Kidney (tissue), 14 donors: Measurements from ENCODE around the gene C1orf35. TPM values are rescaled to one million over a fixed set of nuclear protein-coding genes. Genes with fewer than 3 reads are reported as not detected.
A peak's percentile ranks its signal among the peaks of the same experiment; 100 is the strongest.

Experiments
- DNase-seq, 5 donors: peaks; one replicate each; pipeline ENCODE4 v3.0.0-alpha.2; 2013 to 2020
- FAIRE-seq: peaks from 2 replicates; lab custom pipeline; 2012; peaks lifted over from hg19 to GRCh38; lab: Jason Lieb, UNC
- H3K27ac ChIP-seq, 2 donors: one replicate each; pipeline ENCODE4 v1.7.0; 2013; ENCODE audit warnings: low read depth in 2 of 2, low read length in 2 of 2, inconsistent platforms in 1 of 2
- H3K27me3 ChIP-seq: one replicate; pipeline ENCODE4 v1.7.1; 2013; ENCODE audit warnings: low read length, inconsistent platforms; ENCODE audit not compliant: control insufficient read depth, insufficient read depth
- H3K36me3 ChIP-seq, 3 donors: one replicate each; pipeline versions ENCODE4 v1.7.0 to v1.7.1; 2013; ENCODE audit warnings: low read length in 3 of 3, control low read depth in 1 of 3, inconsistent platforms in 1 of 3; ENCODE audit not compliant: insufficient read depth in 3 of 3, control insufficient read depth in 2 of 3
- H3K4me1 ChIP-seq, 3 donors: one replicate each; pipeline versions ENCODE4 v1.7.0 to v1.7.1; 2013; ENCODE audit warnings: low read length in 3 of 3, inconsistent platforms in 1 of 3, low read depth in 1 of 3; ENCODE audit not compliant: control insufficient read depth in 2 of 3, insufficient read depth in 2 of 3
- H3K4me3 ChIP-seq, 3 donors: one replicate each; pipeline versions ENCODE4 v1.7.0 to v1.8.1; 2013; ENCODE audit warnings: low read length in 3 of 3, control low read depth in 1 of 3, inconsistent platforms in 1 of 3
- H3K9ac ChIP-seq, 3 donors: one replicate each; pipeline versions ENCODE4 v1.7.0 to v1.7.1; 2013; ENCODE audit warnings: low read length in 3 of 3, control low read depth in 1 of 3, inconsistent platforms in 1 of 3
- H3K9me3 ChIP-seq, 3 donors: one replicate each; pipeline versions ENCODE4 v1.7.0 to v1.7.1; 2013; ENCODE audit warnings: low read length in 3 of 3, control low read depth in 1 of 3, inconsistent platforms in 1 of 3; ENCODE audit not compliant: control insufficient read depth in 2 of 3, insufficient read depth in 1 of 3
- intact Hi-C: fragments of 100-400 bp; cut with DNase I; formaldehyde crosslinking; loops from one replicate; pipeline ENCODE4 v1.11.1; 2022
- polyA plus RNA-seq: library from polyadenylated mRNA; stranded (reverse); fragments of 350-450 nt; fragmentation: Illumina TruSeq; extraction: RNeasy Lipid Tissue Mini Kit (QIAGEN cat#74804); gene quantifications from one replicate; pipeline ENCODE4 v1.2.3, GENCODE V29; 2014; ENCODE audit warnings: low read depth, low replicate concordance; ENCODE audit not compliant: insufficient read depth
- total RNA-seq: library from RNA; stranded (reverse); fragmentation: NEBNext Ultra II Directional; extraction: Animal tissue kit (Norgen Biotek cat#: 25700); gene quantifications from one replicate; pipeline ENCODE4 v1.2.1, GENCODE V29; 2021
- TF ChIP-seq, protein P1 (sequence below): IDR thresholded peaks from 3 replicates; pipeline ENCODE4 v1.5.1; 2012; ENCODE audit warnings: mild to moderate bottlenecking, moderate library complexity, borderline replicate concordance; ENCODE audit not compliant: insufficient read depth; ENCODE audit errors: extremely low read depth
- donor health status: control.
- donor health status: control.
- donor health status: control.
- donor health status: control.
- donor health status: control.
- donor health status: DM: yes; HTN: yes; CAD: no.
- donor health status: Normal renal cell carcinoma (clear cell type).

The C1orf35 gene
- total and polyA plus RNA-seq, 2 donors from 2014 or later: 17.4 to 17.6 TPM

GRCh38 chr1:228143480-228144192, 40.5 kb upstream of the C1orf35 start:
- Histone ChIP-seq H3K27ac (no peak overlapping the region), H3K4me1 (peaks cover 0 to 34% (median 20%) of the 10 kb centered on the region in 3 donors), H3K9me3 (no peaks in the 10 kb centered on the region), H3K36me3 (peaks cover 0 to 9% (median 0%) of the 10 kb centered on the region in 3 donors), H3K27me3 (no peaks in the 10 kb centered on the region), H3K9ac (no peak overlapping the region), H3K4me3 (no peak overlapping the region)
- TF ChIP-seq, protein P1, sequence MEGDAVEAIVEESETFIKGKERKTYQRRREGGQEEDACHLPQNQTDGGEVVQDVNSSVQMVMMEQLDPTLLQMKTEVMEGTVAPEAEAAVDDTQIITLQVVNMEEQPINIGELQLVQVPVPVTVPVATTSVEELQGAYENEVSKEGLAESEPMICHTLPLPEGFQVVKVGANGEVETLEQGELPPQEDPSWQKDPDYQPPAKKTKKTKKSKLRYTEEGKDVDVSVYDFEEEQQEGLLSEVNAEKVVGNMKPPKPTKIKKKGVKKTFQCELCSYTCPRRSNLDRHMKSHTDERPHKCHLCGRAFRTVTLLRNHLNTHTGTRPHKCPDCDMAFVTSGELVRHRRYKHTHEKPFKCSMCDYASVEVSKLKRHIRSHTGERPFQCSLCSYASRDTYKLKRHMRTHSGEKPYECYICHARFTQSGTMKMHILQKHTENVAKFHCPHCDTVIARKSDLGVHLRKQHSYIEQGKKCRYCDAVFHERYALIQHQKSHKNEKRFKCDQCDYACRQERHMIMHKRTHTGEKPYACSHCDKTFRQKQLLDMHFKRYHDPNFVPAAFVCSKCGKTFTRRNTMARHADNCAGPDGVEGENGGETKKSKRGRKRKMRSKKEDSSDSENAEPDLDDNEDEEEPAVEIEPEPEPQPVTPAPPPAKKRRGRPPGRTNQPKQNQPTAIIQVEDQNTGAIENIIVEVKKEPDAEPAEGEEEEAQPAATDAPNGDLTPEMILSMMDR: no peak
- FAIRE-seq (no peak), DNase-seq (peak in 1 of 5 donors; percentile 61)
- intact Hi-C loops: no loop called here

- H3K9me3 ChIP-seq: no peaks in the 10 kb centered on the region
- no peaks in the 10 kb centered on the region for H3K27me3 ChIP-seq
- H3K4me3 ChIP-seq: no peak overlapping the region
- FAIRE-seq (no peak), DNase-seq (peak in 1 of 5 donors; percentile 30)
- peaks cover 0 to 6% (median 0%) of the 10 kb centered on the region in 3 donors for H3K36me3 ChIP-seq
- intact Hi-C loops: no loop called here
- peak overlapping the region in 1 of 3 donors; percentile 34 for H3K9ac ChIP-seq
- no peak overlapping the region for H3K27ac ChIP-seq
- TF ChIP-seq, protein P1: no peak
- peaks cover 0 to 32% (median 20%) of the 10 kb centered on the region in 3 donors for H3K4me1 ChIP-seq
Observed at GRCh38 chr1:228142701-228143136, 39.6 kb upstream of the C1orf35 start.

GRCh38 chr1:228142155-228142691, 39.1 kb upstream of the C1orf35 start:
- intact Hi-C loops: no loop called here
- no peaks in the 10 kb centered on the region for H3K9me3 ChIP-seq
- peaks cover 0 to 32% (median 20%) of the 10 kb centered on the region in 3 donors for H3K4me1 ChIP-seq
- H3K36me3 ChIP-seq: peaks cover 0 to 6% (median 0%) of the 10 kb centered on the region in 3 donors
- no peaks in the 10 kb centered on the region for H3K27me3 ChIP-seq
- DNase-seq: peak in 2 of 5 donors; percentile 55 to 79
- no peak overlapping the region for H3K27ac ChIP-seq
- TF ChIP-seq, protein P1: no peak
- H3K9ac ChIP-seq: peak overlapping the region in 1 of 3 donors; percentile 25
- no peak for FAIRE-seq
- peak overlapping the region in 2 of 3 donors; percentile 68 to 86 for H3K4me3 ChIP-seq
